ENCODE results near the gene UBXN11.

The UBXN11 gene

DNA sequence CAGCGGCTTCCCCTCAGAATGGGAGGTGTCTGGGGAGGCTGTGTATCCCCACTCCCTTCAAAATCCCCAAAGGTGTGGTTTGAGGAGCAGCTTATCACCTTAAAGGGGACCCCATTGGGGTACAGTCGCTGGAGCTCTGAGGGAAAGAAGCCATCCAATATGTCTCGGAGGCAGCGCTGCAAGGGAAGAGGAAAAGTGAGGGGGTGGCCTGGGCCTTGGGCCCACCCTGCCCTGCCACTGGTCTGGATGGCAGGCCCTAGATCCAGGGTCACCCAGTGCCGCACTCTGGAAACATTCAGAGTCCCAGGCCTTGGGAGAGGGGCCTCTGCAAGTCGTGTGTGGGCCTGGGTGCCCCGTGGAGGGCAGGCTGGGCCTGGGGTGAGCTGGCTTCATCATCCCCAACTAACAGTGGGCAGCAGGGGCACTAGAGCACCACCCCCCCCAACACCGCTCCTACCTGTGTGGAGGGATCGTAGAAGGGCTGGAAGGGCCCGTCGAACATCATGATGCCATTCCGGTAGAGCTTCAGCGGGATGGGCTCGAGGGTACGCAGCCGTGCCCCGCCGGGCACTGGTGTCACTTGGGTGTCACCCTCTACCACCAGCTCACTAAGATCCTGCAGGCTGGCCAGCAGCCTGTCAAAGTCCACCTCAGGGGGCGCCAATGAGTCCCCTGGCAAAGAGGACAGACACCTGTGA lies 20.9 kb downstream of the UBXN11 start:
- ATAC-seq, result no peak

DNA sequence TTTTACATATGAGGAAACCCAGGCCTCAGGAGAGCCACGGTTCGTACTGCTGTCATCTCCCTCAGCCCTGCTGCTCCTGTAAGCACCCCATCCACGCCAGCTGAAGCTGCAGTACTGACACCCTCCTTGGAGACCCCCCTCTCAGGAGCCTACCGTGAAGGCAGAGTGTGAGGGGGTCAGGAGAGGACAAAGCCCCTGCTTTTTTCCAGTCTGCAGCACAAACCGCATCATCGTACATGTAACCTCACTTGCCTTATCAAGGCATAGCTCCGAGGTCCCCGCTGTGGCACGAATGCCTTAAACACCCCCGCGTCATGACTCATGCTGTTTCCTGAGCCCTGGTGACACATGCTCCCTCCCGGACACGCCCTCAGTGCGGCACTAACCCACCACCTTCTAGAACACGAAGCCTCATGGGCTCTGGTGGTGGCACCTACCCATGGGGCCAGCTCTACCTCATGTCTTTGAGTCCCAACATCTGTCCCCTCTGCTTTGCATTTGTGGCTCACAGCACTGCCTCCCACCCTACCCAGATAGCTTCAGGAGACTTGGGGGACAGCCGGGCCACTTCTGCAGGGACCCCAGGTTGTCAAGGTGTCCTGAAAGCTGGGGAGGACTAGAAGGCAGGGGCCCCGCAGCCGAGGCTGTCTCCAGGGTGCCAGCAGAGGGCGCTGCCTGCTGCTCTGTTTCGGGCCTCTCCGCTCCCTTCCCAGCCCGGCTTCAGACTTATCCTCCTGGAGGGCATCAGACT lies 21.7 kb downstream of the UBXN11 start:
- ATAC-seq, result peak; percentile 81 to 82

DNA sequence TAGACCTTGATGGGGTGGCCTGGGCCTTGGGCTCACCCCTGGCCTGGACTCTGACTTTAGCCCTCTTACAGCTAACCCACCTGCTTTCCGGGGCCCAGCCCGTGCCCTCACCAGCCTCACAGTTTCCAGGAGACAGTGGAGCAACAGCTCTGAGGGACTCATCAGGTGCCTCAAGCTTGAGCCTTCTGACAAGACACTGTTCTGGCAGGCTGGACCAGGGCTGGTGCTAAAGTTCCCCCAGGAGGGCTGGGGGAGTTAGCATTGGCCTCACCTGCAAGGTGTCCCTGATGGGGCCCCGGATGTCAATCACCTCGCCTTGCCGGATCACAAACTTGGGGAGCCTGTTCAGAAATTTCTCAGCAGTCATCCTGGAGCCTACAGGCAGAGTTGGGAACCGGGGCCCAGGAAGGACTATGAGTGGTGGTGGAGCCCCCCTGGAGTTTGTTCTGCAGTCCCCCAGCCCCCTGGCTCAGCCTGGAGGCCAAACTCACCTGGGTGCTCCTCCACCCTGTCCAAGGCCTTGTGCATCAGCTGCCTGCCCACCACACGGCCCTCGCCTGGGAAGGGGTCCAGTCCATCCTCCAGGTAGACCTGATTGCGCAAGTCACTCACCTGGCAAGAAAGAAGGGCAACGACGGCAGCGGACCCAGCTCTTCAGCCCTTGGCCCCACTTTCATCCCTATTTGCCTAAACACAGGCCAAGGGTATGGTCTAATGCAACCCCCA lies 22.4 kb downstream of the UBXN11 start:
- no peak for ATAC-seq

DNA sequence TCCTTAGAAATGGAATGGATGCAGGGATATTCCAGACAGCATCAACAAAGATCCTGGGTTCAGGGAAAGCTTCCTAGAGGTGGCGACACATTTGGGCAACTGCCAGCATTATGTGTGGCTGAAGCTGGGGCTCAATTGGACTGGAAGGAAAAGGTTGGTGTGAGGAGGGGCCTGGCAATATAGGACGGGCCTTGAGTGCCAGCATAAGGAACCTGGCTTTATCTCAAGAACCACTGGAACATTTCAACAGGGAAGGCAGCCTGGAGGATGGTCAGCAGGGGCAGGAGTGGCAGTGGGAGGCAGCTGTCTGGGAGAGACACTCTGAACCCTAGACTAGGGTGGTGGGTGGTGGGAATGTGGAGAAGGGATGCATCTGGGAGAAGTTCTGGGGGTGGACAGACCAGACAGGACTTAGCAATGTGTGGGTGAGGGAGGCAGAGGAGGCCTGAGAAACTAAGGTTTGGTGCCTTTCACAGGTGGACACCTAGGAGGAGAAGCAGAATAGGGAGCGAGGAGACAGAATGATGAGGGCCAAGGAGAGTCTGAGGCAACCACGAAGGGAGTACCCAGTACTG lies 23.1 kb downstream of the UBXN11 start:
- ATAC-seq, result no peak

DNA sequence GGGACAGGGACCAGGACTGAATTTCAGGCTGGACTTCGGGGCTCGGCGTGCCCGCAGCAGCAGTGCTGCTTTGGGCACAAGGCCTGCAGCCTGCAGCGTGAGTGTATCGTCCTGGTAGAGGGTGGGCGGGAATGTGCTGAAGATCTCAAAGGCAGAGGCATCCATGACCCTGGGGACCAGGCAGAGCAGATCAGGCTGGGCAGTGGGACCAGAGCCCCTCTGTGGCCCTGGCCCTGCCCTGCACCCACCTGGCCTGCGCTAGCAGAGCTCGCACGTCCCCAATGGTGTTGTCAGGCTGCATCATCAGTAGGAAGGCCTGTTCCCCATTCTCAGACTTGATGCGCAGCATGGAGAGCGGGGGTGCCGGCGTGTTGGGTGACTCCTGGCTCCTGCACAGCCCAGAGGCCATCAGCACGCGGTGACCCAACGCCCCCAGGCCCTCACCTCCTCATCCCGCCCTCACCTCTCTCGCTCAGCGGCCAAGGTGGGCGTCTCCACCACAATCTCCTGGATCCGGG lies 24.0 kb downstream of the UBXN11 start:
- no peak for ATAC-seq

DNA sequence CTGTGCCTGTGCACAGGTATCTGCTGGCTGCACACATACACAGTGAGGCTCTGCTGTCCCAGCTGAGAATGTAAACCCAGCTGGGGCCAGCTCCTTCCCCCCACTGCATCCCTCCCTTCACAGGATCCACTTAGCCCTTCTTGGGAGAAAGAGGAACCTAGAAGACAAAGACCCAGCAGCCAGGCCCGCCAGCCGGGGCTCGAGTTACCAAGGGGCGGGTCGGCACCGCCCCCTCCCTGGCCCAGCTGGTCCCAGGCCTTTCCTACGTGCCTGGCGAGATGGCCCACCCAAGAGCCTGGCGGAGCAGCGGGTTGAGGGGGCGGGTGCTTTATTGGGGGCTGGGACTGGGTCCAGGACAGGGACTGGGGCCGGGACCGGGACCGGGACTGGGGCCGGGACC lies 24.5 kb downstream of the UBXN11 start:
- ATAC-seq, result no peak

DNA sequence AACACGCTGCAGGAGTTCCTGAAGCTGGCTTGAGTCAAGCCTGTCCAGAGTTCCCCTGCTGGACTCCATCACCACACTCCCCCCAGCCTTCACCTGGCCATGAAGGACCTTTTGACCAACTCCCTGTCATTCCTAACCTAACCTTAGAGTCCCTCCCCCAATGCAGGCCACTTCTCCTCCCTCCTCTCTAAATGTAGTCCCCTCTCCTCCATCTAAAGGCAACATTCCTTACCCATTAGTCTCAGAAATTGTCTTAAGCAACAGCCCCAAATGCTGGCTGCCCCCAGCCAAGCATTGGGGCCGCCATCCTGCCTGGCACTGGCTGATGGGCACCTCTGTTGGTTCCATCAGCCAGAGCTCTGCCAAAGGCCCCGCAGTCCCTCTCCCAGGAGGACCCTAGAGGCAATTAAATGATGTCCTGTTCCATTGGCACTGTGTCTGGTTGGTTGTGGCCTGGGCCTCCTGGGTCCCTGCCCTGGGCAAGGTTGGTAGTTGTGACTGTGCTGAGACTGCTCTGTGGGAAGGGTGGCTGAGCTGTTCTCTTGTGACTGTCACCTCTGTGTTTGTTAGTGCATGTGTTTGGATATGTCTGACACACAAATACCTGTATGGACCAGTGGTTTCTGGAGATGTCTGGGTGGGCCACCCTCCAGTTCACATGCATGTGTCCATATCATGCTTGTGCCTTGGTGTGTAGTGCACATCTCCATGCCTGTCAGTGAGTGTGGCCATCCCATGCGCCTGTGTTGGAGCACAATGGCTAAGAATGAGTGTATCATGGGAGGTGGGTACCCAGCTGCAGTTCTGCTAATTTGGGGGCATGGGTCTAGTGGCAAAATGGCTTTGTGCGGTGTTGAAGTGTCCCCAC lies 25.1 kb downstream of the UBXN11 start:
- no peak for ATAC-seq

DNA sequence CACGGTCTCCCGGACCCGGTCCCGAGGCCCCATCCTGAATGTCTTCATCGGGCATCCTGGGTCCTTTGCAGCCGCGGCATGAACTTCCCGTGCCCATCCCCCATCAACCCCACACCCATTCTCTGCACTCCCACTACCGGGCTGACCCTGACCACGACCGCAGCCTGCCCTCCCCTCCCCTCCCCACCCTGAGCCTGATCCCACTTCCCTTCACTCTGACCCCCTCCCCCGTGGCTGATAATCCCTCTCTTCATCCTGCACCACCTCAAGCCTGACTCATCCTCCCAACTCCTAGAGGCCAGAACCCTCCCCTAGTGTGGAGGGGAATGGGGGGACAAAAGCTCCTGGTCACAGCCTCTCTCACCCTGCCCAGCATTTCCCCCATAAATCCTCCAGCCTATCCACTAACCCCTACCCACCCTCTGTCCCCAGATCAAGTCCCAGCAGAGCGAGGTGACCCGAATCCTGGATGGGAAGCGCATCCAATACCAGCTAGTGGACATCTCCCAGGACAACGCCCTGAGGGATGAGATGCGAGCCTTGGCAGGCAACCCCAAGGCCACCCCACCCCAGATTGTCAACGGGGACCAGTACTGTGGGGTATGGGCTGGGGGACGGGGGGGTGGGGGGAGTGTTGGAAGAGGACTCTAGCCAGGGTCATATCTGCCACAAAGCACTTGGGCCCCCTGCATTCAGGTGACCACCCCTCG lies 25.9 kb downstream of the UBXN11 start:
- ATAC-seq, result no peak

DNA sequence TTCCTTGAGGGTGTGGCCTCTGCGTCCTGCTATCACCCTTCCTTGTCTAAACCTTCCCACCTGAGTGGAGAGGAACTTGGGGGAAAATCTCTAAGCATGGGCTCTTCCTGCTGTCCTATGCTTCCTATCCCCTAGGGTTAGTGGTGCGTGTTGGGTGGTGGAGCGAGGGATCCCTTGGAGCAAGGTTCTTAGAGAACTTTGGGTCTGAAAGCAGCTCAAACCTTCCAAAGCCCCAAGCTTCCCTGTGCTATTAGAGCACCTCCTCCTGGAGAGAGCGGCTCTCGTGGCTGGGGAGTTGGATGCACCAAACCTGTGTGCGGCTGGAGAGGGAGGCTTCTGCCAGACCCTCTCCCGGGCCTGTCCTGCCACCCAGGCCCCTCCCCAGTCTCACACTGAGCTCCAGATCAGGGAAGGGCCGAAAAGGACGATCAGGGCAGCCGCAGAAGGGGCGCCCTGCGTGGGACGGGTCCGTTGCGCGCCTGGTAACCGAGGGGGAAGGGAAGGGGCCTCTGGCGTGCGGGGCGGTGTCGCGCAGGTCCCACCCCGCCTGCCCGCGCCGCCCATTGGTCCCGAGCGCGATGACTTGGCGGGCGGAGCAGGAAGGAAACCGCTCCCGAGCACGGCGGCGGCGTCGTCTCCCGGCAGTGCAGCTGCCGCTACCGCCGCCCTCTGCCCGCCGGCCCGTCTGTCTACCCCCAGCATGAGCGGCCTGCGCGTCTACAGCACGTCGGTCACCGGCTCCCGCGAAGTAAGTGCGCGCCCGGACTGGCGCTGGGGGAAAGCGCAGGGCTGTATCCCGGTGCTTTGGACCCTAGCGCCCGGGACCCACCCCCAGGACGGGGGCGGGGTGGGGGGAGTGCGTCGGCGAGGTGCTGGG lies 26.7 kb downstream of the UBXN11 start, which contains the start of gene SH3BGRL3:
SH3BGRL3 (plus strand) TSS at position 631 of the 877 bp plus-strand sequence; CDS start at position 701, 70 bp downstream.
- ATAC-seq, result peak; percentile 59 to 70

DNA sequence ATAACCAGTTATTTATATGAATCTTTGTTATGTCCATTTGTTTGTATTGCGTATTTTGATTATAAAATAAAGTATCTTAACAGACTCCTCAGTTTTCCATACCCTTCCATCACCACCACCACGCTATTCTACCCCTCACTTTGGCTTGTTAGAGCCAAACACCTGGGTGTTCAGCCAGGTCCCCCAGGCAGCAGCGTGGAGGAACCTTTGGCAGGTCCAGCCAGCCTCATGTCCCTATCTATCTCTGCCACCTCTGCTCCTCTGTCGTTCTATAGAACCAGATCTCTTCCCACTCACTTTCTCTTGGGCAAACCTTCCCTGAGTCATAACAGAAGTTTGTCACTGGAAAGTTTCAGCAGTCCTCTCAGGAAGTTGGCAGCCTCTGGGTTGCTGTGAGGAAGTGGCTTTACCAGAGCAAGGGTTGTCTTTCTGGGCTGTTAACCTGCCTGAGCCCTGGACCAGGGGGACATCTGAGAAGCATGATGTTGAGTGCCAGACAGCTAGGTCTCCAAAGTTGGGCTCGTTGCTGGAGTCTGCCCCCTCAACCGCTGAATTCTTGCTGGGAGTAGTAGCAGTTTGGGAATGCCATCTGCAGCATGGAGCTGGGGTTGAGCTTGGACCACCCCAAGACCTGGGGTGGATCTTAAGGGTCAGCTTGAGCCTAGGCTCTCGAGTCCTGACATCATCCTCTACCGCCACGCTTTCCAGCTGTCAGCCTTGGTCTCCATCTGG lies 27.5 kb downstream of the UBXN11 start:
- ATAC-seq, result peak in 1 of 2 donors; percentile 6

DNA sequence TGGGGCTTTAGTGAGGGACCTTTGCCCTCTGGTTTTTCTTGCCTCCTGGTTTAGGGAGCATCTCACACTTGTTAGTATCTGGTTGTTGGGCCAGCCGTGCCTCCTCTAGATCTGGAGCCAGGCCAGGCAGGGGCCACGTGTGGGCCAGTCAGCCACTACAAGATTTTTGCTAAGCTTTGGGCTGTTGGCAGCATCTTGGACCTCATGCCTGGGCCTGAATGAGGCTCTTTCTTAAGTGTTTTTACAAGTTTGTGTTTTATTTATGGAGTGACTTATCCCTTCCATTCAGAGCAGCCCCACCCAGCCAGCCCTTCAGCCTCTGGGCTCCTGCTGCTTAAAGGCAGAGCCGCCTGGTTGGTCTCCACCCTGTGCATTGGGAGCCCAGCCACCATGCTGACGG lies 28.1 kb downstream of the UBXN11 start:
- no peak for ATAC-seq

DNA sequence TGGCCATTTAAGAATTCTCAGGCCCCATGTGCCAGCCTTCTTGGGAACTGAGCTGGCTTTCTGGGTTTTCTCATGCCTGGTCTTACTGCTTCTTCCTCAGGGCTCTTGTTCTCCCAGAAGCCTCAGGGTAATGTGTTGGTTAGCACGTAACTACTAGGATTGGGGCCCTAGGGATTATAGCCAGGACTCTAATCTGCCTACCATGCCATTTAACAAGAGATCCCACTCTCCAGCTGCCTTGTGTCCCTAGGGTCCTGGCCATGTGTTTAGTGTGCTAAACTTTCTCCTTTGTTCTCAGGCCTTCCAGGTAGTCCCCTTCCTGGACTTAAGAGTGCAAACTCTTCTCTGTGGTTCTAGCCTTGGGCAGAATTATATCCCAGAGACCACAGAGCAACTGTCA lies 28.7 kb downstream of the UBXN11 start:
- ATAC-seq, result no peak

DNA sequence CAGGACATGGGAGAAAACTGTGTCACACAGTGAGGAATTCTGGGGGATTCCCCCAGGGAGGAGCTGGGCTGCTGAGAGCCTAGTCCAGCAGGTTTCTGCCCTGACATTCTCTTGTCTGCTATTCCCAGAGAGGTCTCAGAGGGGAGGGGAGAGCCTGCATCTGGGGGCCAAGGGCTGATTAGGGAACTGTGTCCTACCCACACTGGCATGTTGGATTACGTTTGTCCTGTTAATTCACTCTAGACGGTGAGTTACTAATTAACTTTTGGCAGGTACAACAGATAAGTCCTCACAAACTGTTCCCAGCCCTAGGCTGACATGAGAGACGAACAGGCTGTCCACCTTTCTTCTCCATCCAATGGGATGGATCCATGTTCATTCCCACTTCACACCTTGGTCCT lies 29.2 kb downstream of the UBXN11 start:
- ATAC-seq, result no peak

DNA sequence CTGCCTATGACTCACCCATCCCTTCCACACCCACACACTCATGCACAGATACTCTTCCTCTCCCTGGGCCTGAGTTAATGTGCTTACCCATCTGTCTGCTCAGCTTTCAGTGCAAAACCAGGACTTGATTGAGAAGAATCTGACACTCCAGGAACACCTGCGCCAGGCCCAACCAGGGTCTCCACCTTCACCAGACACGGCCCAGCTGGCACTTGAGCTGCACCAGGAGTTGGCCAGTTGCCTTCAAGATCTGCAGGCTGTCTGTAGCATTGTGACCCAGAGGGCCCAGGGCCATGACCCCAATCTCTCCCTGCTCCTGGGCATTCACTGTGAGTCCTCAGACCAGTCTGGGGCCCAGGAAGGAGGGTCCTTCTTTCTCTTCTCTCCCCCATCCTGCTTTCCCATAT lies 30.0 kb downstream of the UBXN11 start:
- ATAC-seq, result no peak

DNA sequence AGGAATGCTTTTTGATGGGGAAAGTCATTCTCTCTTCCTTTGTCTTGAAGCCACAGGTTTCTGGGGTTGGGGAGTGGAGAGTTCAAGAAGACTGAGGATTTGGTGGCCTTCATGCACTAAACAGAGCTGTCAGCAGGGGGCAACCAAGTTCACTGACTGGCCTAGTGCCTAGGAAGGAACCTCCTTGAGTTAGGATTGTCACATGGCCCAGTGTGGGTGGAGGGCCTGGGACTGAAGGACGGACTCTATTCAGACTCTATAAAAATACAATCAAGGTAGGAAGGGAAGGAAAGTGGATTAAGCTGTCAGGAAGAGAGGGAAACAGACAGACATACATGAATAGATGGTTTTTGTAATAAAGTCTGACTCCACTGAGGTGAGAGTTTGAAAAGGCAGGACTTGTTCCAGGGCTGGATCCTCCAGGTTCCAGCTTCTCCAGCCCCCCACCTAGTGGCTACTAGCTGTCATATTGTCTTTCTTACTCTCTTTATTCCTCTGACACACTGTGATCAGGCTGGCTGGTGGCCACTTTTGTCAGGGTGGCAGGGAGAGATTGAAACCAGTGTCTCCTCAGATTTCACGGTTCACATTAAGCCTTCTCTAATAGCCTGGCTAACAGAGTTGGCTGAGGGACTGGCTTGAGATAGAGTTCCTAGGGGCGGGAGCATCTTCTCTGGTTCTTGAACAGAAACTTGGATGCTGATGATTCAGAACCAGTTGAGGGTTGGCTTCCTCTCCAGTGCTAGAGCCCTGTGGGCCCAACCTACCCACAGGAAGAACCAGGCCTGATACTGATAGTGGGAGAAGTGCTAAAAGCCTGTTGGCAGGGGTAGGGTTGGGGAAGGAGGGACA lies 30.6 kb downstream of the UBXN11 start:
- peak; percentile 64 to 75 for ATAC-seq

DNA sequence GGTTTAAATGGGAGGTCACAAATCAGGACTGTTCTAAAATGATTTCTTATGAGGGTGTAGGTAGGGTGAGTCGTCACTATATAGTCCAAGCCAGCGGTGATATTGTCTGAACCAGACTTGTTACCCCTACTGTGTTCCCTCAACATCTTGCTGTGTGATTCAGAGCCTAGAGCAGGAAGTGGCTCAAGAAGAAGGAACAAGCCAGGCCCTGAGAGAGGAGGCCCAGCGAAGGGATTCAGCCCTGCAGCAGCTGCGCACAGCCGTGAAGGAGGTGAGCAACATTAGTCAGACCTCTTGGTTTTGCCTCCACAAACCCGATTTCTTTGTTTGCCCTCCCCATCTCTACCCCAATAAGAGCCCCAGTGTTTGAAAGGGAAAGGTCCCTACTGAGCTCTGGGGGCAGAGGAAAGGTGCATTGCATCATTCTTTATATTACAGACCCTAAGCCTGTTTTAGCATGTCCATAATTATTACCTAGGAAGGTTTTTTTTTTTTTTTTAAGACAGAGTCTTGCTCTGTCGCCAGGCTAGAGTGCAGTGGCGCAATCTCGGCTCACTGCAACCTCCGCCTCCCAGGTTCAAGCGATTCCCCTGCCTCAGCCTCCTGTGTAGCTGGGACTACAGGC lies 31.5 kb downstream of the UBXN11 start:
- ATAC-seq, result no peak

DNA sequence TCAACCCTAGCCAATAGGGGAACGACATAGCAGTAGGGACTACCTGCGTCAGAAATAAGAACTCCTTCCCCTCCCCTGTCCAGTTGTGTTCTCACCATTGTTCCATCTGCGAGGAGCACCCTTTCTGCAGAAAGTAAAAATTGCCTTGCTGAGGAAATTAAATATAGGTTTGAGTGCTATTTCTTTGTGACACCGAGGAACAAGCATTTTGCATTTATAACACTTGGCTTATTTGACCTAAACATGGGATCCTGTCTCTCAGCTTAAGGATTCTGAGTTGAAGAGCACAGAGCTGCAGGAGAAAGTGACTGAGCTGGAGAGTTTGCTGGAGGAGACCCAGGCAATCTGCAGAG lies 37.3 kb downstream of the UBXN11 start:
- no peak for ATAC-seq
